T follicular helper cell (primary cell): ENCODE results near the gene TP53TG3C.
"Not testable (repeated sequence)": the region's sequence is repeated elsewhere in the genome, so short reads cannot be mapped to it uniquely, and the experiment has no call there.

Experiments used
- DNase-seq: peaks from one replicate; pipeline ENCODE4 v3.0.0-alpha.2; 2020; ENCODE audit warnings: low read depth
- total RNA-seq, 2 experiments: gene quantifications; one replicate each; lab custom pipeline; 2026; lab: John Stamatoyannopoulos, UW

The TP53TG3C gene
- total RNA-seq, result 0 reads per million in 2 experiments

DNA sequence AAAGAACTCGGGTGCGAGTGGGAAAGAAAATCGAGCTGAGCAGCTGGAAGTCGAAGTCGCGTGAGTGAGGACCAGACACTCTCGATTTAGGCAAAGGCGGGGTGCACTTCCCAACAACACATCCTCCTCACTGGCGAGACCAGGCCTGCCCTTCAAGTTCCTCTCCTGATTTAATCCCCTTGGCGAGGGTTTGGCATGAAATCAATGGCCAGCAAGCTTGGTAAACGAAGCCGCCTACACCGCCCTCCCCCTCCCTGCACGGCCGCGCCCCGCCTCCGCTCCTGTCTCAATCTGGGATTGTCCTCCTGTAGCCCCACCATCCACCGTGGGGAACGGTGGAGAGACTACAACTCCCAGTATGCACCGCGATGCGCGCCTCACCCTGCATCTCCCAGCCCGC is at the start of gene TP53TG3C:
TP53TG3C (plus strand) TSS at position 301 of the 400 bp plus-strand sequence; CDS start at position 369, 68 bp downstream.
- DNase-seq, result not testable (repeated sequence)
